ENCODE measurements around the gene GJB3.

The GJB3 gene

DNA sequence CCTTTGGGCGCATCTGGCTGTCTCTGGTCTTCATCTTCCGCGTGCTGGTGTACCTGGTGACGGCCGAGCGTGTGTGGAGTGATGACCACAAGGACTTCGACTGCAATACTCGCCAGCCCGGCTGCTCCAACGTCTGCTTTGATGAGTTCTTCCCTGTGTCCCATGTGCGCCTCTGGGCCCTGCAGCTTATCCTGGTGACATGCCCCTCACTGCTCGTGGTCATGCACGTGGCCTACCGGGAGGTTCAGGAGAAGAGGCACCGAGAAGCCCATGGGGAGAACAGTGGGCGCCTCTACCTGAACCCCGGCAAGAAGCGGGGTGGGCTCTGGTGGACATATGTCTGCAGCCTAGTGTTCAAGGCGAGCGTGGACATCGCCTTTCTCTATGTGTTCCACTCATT is 23.6 kb upstream of the GJB3 start:
- CTCF ChIA-PET, result interaction anchor here (1.3 kb wide), 1 partner anchor 15 kb away, joined by 3 read pairs; no protein-coding TSS in a partner anchor
- DNase-seq (ENCODE audit: extremely low spot score), result no peak
- POLR2A ChIA-PET, result no interaction called here
- TF ChIP-seq BHLHE40 (IDR thresholded peaks at IDR 0.05; ENCODE audit: borderline replicate concordance) (no peak), SP1 (IDR thresholded peaks at IDR 0.05) (no peak), FOXK2 (IDR thresholded peaks at IDR 0.05) (no peak), L3MBTL2 (conservative IDR thresholded peaks at IDR 0.05) (no peak)

DNA sequence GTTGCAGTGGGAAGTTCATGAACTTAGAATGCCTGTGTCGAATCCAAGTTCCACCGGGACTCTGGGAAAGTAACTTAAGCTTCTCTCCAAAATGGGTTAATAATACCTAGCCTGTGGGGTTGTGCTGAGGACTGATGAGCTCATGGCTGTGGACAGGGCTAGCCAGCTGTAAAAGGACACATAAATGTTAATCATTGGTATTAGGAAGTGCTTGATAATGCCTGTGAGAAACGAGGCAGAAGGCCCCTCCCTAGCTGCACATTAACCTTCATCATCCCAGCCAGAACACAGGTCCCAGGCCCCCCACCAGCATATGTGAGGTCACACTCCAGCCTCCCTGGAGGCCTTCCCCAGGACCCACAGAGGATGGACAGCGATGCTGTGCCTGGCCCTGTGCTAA is 22.3 kb upstream of the GJB3 start:
- TF ChIP-seq BHLHE40 (IDR thresholded peaks at IDR 0.05; ENCODE audit: borderline replicate concordance) (no peak), ARNT (IDR thresholded peaks at IDR 0.05) (no peak), NFRKB (IDR thresholded peaks at IDR 0.05) (no peak), FOXM1 (IDR thresholded peaks at IDR 0.05; ENCODE audit: borderline replicate concordance) (no peak), CTBP1 (IDR thresholded peaks at IDR 0.05; ENCODE audit: borderline replicate concordance) (no peak)
- TF ChIP-seq, protein P1, sequence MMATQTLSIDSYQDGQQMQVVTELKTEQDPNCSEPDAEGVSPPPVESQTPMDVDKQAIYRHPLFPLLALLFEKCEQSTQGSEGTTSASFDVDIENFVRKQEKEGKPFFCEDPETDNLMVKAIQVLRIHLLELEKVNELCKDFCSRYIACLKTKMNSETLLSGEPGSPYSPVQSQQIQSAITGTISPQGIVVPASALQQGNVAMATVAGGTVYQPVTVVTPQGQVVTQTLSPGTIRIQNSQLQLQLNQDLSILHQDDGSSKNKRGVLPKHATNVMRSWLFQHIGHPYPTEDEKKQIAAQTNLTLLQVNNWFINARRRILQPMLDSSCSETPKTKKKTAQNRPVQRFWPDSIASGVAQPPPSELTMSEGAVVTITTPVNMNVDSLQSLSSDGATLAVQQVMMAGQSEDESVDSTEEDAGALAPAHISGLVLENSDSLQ (IDR thresholded peaks at IDR 0.05), result no peak
- CTCF ChIA-PET, result no interaction called here
- POLR2A ChIA-PET, result no interaction called here
- no peak for DNase-seq (ENCODE audit: extremely low spot score)

DNA sequence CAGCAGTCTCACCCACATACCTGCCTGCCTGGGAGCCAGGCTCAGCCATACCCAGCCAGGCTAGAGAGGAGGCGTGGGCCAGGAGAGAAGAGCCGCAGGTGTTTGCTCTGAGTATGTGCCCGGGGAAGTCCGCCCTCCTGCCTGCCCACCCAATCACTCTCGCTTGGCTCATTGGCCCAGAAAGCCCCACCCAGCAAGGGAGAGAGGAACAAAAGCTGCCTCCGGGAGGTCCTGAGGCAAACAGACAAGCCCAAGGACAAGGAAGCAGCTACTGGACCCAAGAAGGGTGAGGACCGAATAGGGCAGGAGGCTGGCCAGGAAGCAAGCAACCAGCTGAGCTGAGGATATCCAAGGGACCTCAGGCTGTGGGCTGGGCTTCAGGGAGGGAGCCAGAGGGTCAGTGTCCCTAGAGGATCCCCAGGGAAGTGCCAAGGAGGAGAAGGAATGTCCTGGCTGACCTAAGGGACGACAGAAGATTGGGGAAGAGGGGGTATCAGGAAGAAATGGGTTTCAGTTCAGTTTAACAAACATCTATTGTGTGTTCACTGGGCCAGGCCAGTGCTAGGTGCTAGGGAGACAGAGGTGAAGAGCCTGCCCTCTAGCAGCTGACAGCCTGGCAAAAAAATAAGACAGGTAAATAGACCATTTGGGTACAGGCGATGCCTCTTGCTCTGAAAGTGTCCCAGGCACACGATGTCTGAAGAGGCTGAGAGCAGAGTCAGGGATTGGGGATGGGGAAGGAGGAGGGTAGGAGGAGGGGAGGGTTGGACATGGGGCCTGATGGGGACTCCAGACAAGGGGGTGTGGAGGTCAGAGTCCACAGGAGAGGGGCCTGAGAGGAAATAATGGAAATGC is 21.3 kb upstream of the GJB3 start, which contains the start of gene GJB4:
Gene GJB4 (plus strand): TSS at position 238 of the 855 bp plus-strand sequence. CDS start 1,515 bp downstream, outside the sequence.
- POLR2A ChIA-PET, result no interaction called here
- TF ChIP-seq ARNT (IDR thresholded peaks at IDR 0.05) (no peak), FOXA1 (IDR thresholded peaks at IDR 0.05) (no peak), SP1 (IDR thresholded peaks at IDR 0.05) (no peak), TARDBP (IDR thresholded peaks at IDR 0.05) (no peak), NFRKB (IDR thresholded peaks at IDR 0.05) (no peak), ZNF384 (IDR thresholded peaks at IDR 0.05) (no peak), FOXK2 (IDR thresholded peaks at IDR 0.05) (no peak), SUZ12 (IDR thresholded peaks at IDR 0.05) (no peak), ELF4 (IDR thresholded peaks at IDR 0.05) (no peak), FOXM1 (IDR thresholded peaks at IDR 0.05; ENCODE audit: borderline replicate concordance) (no peak), CTBP1 (IDR thresholded peaks at IDR 0.05; ENCODE audit: borderline replicate concordance) (no peak), HDGF (IDR thresholded peaks at IDR 0.05; ENCODE audit: borderline replicate concordance) (no peak), LEF1 (IDR thresholded peaks at IDR 0.05; ENCODE audit: borderline replicate concordance) (no peak), L3MBTL2 (conservative IDR thresholded peaks at IDR 0.05) (no peak), BHLHE40 (IDR thresholded peaks at IDR 0.05; ENCODE audit: borderline replicate concordance) (no peak)
- TF ChIP-seq, protein P1 (IDR thresholded peaks at IDR 0.05), result no peak
- CTCF ChIA-PET, result no interaction called here
- DNase-seq (ENCODE audit: extremely low spot score), result no peak

DNA sequence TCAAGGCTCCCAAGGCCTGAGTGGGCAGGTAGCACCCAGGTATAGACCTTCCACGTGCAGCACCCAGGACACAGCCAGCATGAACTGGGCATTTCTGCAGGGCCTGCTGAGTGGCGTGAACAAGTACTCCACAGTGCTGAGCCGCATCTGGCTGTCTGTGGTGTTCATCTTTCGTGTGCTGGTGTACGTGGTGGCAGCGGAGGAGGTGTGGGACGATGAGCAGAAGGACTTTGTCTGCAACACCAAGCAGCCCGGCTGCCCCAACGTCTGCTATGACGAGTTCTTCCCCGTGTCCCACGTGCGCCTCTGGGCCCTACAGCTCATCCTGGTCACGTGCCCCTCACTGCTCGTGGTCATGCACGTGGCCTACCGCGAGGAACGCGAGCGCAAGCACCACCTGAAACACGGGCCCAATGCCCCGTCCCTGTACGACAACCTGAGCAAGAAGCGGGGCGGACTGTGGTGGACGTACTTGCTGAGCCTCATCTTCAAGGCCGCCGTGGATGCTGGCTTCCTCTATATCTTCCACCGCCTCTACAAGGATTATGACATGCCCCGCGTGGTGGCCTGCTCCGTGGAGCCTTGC is 19.7 kb upstream of the GJB3 start:
- ChIA-PET POLR2A (no interaction called here), CTCF (no interaction called here)
- TF ChIP-seq ZNF384 (IDR thresholded peaks at IDR 0.05), result no peak
- TF ChIP-seq TARDBP (IDR thresholded peaks at IDR 0.05), result no peak
- no peak for TF ChIP-seq BHLHE40 (IDR thresholded peaks at IDR 0.05; ENCODE audit: borderline replicate concordance)
- no peak for TF ChIP-seq LEF1 (IDR thresholded peaks at IDR 0.05; ENCODE audit: borderline replicate concordance)
- no peak for TF ChIP-seq L3MBTL2 (conservative IDR thresholded peaks at IDR 0.05)
- TF ChIP-seq, protein P1 (IDR thresholded peaks at IDR 0.05), result no peak
- TF ChIP-seq CTBP1 (IDR thresholded peaks at IDR 0.05; ENCODE audit: borderline replicate concordance), result no peak
- TF ChIP-seq SUZ12 (IDR thresholded peaks at IDR 0.05), result no peak
- no peak for TF ChIP-seq ELF4 (IDR thresholded peaks at IDR 0.05)
- no peak for TF ChIP-seq NFRKB (IDR thresholded peaks at IDR 0.05)
- TF ChIP-seq HDGF (IDR thresholded peaks at IDR 0.05; ENCODE audit: borderline replicate concordance), result no peak
- TF ChIP-seq ARNT (IDR thresholded peaks at IDR 0.05), result no peak
- no peak for TF ChIP-seq SP1 (IDR thresholded peaks at IDR 0.05)
- no peak for TF ChIP-seq FOXM1 (IDR thresholded peaks at IDR 0.05; ENCODE audit: borderline replicate concordance)
- TF ChIP-seq FOXA1 (IDR thresholded peaks at IDR 0.05), result no peak
- TF ChIP-seq FOXK2 (IDR thresholded peaks at IDR 0.05), result no peak
- DNase-seq (ENCODE audit: extremely low spot score), result no peak

DNA sequence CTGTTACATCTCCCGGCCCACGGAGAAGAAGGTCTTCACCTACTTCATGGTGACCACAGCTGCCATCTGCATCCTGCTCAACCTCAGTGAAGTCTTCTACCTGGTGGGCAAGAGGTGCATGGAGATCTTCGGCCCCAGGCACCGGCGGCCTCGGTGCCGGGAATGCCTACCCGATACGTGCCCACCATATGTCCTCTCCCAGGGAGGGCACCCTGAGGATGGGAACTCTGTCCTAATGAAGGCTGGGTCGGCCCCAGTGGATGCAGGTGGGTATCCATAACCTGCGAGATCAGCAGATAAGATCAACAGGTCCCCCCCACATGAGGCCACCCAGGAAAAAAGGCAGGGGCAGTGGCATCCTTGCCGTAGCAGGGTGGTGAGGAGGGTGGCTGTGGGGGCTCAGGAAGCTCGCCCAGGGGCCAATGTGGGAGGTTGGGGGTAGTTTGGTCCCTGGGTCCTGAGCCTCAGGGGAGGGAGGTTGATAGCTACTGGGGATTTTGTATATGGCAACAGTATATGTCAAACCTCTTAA is 19.2 kb upstream of the GJB3 start:
- ChIA-PET CTCF (no interaction called here), POLR2A (no interaction called here)
- no peak for TF ChIP-seq FOXK2 (IDR thresholded peaks at IDR 0.05)
- no peak for TF ChIP-seq NFRKB (IDR thresholded peaks at IDR 0.05)
- no peak for TF ChIP-seq SP1 (IDR thresholded peaks at IDR 0.05)
- TF ChIP-seq, protein P1 (IDR thresholded peaks at IDR 0.05), result no peak
- no peak for TF ChIP-seq ZNF384 (IDR thresholded peaks at IDR 0.05)
- TF ChIP-seq CTBP1 (IDR thresholded peaks at IDR 0.05; ENCODE audit: borderline replicate concordance), result no peak
- no peak for TF ChIP-seq FOXA1 (IDR thresholded peaks at IDR 0.05)
- no peak for TF ChIP-seq SUZ12 (IDR thresholded peaks at IDR 0.05)
- TF ChIP-seq LEF1 (IDR thresholded peaks at IDR 0.05; ENCODE audit: borderline replicate concordance), result no peak
- no peak for TF ChIP-seq ELF4 (IDR thresholded peaks at IDR 0.05)
- TF ChIP-seq HDGF (IDR thresholded peaks at IDR 0.05; ENCODE audit: borderline replicate concordance), result no peak
- no peak for TF ChIP-seq L3MBTL2 (conservative IDR thresholded peaks at IDR 0.05)
- no peak for TF ChIP-seq BHLHE40 (IDR thresholded peaks at IDR 0.05; ENCODE audit: borderline replicate concordance)
- TF ChIP-seq ARNT (IDR thresholded peaks at IDR 0.05), result no peak
- no peak for DNase-seq (ENCODE audit: extremely low spot score)

Measured in HEK293T (cell line).